Large intestine (tissue), 3 donors: ENCODE measurements around the gene PTGES. TPM values are rescaled to one million over a fixed set of nuclear protein-coding genes. Genes with fewer than 3 reads are reported as not detected.

ENCODE experiments used
- DNase-seq, 2 donors: peaks; one replicate each; pipeline versions ENCODE4 v3.0.0 to v3.0.0-alpha.2; 2013
- H3K27ac ChIP-seq: one replicate; pipeline ENCODE4 v1.5.1; 2013; ENCODE audit warnings: low read length
- H3K27me3 ChIP-seq: 2 replicates; pipeline ENCODE4 v1.6.1; 2013; ENCODE audit warnings: low read length; ENCODE audit not compliant: control insufficient read depth, insufficient read depth
- H3K36me3 ChIP-seq: 2 replicates; pipeline ENCODE4 v1.6.1; 2013; ENCODE audit warnings: low read length; ENCODE audit not compliant: control insufficient read depth, insufficient read depth
- H3K4me1 ChIP-seq: one replicate; pipeline ENCODE4 v1.6.1; 2013; ENCODE audit warnings: low read length; ENCODE audit not compliant: control insufficient read depth, insufficient read depth
- H3K4me3 ChIP-seq: one replicate; pipeline ENCODE4 v1.5.1; 2013; ENCODE audit warnings: low read length
- H3K9me3 ChIP-seq: one replicate; pipeline ENCODE4 v1.6.1; 2013; ENCODE audit warnings: mild to moderate bottlenecking, low read depth, low read length, moderate library complexity; ENCODE audit not compliant: control insufficient read depth
- WGBS: methylation state at CpG from one replicate; pipeline ENCODE4 v1.1.5; 2013; ENCODE audit warnings: low lambda C conversion rate; ENCODE audit not compliant: insufficient coverage; 5-methylcytosine and 5-hydroxymethylcytosine counted together
- polyA plus RNA-seq: library from polyadenylated mRNA; unstranded; fragments of 120-200 nt; gene quantifications from one replicate; pipeline ENCODE4 v1.2.1, GENCODE V29; 2013

Gene PTGES
- polyA plus RNA-seq, 1 donor = 4.9 TPM

DNA sequence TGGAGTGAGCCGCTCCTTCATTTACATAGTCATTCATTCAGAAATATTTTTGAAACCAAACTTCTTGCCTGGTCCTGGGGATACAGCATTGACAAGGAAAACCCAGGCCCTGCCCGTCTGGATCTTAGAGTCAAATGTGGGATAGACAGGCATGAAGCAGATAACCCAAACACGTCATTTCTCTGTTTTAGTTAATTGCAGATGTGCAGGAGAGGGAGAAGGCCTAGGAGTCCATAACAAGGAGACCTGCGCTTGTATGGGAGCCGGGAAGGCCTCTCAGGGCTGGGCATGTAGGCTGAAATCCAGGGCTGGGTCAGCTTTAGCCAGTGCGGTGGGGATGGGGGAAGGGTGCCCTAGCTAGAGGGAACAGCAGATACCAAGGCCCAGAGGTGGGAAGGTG lies 44.0 kb downstream of the PTGES start:
- no peak for DNase-seq
- Histone ChIP-seq H3K4me1 (no peaks in the 10 kb centered on the region), H3K27ac (no peak overlapping the region), H3K36me3 (no peaks in the 10 kb centered on the region), H3K9me3 (no peaks in the 10 kb centered on the region), H3K4me3 (no peak overlapping the region), H3K27me3 (peaks cover 13% of the 10 kb centered on the region)
- WGBS = no CpG with 5 or more reads among the region's 6 CpGs

DNA sequence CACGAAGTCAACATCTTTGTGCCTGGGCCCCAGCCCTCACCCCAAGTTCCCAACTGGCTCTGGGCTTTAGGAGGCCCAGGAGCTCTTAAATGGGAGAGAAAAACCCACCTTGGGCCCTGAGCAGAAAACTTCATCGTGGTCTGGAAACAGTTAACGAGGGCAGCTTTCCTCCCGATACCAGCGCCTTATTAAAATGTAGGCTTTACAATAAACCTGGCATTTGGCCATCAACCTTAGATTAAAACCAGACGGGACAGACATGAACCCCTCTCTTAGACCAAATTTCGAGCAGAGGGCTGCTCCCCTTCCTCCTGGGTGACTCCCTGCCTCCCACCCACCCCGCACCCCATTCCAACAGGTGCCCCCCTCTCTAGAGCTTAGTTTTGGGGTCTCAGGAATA lies 48.0 kb downstream of the PTGES start:
- DNase-seq = no peak
- Histone ChIP-seq H3K4me1 (peaks cover 6% of the 10 kb centered on the region), H3K27ac (no peak overlapping the region), H3K4me3 (no peak overlapping the region), H3K9me3 (no peaks in the 10 kb centered on the region), H3K27me3 (peaks cover 7% of the 10 kb centered on the region), H3K36me3 (no peaks in the 10 kb centered on the region)
- no CpG with 5 or more reads among the region's 8 CpGs for WGBS

DNA sequence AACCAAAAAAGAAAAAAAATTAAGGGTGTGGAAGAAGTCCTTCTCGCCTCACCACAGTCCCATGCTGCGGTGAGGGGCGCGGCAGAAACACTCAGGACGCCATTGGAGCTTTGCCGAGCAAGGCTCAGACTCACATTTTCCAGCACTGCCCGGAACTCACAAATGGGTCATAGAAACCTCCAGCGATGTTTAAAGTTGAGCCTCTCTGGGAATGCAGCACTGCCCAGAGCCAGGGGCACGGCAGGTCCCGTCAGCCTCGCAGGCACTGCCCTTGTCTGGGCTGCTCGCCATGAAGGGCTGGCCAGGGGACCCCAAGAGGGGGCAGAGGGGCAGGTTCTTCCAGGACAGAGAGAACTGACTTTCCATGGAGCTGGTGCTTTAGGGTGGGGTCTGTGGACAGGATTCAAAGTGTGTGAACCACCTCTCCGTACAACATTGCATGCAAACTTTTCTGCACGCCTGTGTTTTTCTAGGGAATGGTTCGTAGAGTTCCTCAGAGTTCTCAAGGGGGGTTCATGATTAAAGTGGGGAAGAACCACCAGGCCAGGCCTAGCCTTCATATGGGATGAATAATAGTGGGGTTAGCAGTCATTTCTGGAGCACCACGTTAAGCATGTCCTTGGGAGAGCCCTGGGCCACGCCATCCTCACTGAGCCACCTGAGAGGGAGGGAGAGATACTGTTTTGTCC lies 49.0 kb downstream of the PTGES start:
- H3K27me3 ChIP-seq = peaks cover 13% of the 10 kb centered on the region
- no peak overlapping the region for H3K4me3 ChIP-seq
- H3K36me3 ChIP-seq = no peaks in the 10 kb centered on the region
- H3K27ac ChIP-seq = no peak overlapping the region
- H3K4me1 ChIP-seq = peaks cover 6% of the 10 kb centered on the region
- H3K9me3 ChIP-seq = no peaks in the 10 kb centered on the region
- WGBS = no CpG with 5 or more reads among the region's 17 CpGs
- DNase-seq = no peak

DNA sequence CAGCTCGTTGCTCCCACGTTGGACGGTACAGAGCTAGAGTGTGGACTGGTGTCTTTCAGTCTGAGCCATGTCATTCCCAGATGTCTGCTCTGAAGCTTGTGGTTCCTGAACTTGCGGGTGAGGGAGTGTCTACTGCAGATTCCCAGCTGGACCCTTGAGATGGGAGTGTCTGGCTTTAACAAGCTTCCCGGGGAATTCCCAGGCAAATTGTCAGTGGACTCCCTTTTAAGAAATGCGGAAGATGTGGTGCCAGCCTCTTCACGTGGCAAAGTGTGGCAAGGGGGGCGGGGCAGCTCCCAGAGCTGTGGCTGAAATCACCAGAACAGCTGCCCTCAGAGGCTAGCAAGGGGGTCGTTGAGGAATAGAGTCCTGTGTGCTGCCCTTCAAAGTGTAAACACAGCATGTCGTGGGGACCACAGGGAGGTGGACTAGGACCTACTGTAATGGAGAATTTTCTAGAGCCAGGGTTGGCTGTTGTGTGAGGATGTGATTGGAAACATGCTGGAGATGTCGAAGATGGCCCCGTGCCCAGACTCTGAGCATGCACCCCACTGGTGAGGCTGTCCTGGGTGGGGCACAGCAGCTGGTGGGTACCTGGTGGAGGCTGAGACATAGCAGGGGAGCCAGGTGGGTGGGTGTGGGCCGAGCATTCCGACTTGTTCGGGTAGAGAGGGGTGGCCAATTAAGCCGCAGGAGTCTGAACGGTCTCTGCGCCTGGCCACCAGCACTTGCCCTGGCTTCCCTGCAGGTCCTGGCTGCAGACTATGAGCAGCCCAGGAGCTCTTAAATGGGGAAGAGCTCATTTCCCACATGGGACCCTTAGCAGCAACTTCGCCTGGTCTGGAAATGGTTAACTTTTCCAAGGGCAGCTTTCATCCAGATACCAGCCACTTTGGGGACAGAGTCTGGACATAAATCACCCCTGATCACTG lies 50.0 kb downstream of the PTGES start:
- Histone ChIP-seq H3K27me3 (peaks cover 23% of the 10 kb centered on the region), H3K9me3 (no peaks in the 10 kb centered on the region), H3K4me1 (peaks cover 7% of the 10 kb centered on the region), H3K36me3 (no peaks in the 10 kb centered on the region), H3K4me3 (no peak overlapping the region), H3K27ac (no peak overlapping the region)
- WGBS = no CpG with 5 or more reads among the region's 19 CpGs
- peak; percentile 73 to 77 for DNase-seq

DNA sequence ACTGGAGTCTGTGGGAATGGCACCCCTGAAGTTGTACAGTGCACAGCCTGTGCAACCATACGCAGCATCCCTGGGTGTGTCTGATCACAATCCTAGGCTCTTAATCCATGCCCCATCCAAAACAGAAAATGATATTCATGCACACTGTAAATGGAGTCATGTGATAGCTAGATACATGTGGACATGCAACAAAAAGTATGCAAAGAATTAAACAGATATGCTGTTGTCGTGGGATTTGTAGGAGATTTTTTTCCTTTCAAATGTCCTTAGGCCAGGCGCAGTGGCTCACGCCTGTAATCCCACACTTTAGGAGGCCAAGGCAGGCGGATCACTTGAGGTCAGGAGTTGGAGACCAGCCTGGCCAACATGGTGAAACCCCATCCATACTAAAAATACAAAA lies 51.3 kb downstream of the PTGES start:
- Histone ChIP-seq H3K4me1 (peaks cover 13% of the 10 kb centered on the region), H3K27me3 (peaks cover 33% of the 10 kb centered on the region), H3K9me3 (no peaks in the 10 kb centered on the region), H3K36me3 (no peaks in the 10 kb centered on the region), H3K27ac (no peak overlapping the region), H3K4me3 (no peak overlapping the region)
- WGBS = no CpG with 5 or more reads among the region's 5 CpGs
- DNase-seq = no peak

DNA sequence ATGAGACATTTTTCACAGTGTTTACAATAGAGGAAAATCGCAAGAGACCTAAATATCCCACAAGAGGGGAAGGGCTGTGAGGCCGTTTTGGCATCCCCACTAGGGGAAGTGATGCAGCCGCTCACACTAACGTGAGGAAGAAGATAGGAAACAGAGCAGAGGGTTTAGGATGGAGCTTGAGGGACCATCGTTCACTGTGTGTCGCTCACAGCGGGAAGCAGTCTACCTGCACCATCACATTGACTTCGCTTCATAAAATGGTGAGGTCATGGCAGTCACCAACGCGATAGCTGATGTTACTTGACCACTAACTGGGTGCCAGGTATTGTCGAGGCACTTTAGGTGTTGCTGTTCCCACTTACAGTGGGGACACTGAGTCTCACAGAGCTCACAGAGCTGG lies 51.8 kb downstream of the PTGES start:
- Histone ChIP-seq H3K9me3 (no peaks in the 10 kb centered on the region), H3K4me1 (peaks cover 13% of the 10 kb centered on the region), H3K36me3 (no peaks in the 10 kb centered on the region), H3K27ac (no peak overlapping the region), H3K27me3 (peaks cover 38% of the 10 kb centered on the region), H3K4me3 (no peak overlapping the region)
- DNase-seq = no peak
- WGBS = 53% methylated on average over 3 of the region's 11 CpGs

DNA sequence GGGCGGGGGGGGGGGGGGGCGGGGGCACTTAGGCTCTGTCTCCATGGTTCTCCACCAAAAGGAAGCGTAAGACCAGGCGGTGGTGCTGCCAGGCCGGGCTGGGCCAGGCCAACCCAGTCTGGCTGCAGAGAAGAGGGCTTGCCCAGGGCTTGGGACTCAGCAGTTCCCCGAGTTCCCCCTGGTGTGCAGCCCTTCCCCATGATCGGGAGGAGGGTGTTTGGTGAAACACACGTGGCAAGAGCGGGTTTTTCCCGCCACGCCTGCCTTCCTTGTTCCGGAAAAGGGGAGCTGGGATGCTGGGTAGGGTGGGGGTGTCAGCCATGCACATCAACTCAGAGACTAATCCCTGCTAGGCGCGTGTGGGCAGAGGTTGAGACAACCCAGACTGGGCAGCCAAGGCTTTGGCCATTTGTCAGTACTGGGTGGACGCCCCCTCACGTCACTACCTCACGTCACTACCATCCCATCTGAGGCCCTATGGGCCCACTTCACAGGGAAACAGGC lies 54.5 kb downstream of the PTGES start:
- WGBS = no CpG with 5 or more reads among the region's 17 CpGs
- no peak for DNase-seq
- Histone ChIP-seq H3K9me3 (no peaks in the 10 kb centered on the region), H3K4me3 (no peak overlapping the region), H3K4me1 (peaks cover 13% of the 10 kb centered on the region), H3K27ac (no peak overlapping the region), H3K27me3 (peaks cover 50% of the 10 kb centered on the region), H3K36me3 (no peaks in the 10 kb centered on the region)

DNA sequence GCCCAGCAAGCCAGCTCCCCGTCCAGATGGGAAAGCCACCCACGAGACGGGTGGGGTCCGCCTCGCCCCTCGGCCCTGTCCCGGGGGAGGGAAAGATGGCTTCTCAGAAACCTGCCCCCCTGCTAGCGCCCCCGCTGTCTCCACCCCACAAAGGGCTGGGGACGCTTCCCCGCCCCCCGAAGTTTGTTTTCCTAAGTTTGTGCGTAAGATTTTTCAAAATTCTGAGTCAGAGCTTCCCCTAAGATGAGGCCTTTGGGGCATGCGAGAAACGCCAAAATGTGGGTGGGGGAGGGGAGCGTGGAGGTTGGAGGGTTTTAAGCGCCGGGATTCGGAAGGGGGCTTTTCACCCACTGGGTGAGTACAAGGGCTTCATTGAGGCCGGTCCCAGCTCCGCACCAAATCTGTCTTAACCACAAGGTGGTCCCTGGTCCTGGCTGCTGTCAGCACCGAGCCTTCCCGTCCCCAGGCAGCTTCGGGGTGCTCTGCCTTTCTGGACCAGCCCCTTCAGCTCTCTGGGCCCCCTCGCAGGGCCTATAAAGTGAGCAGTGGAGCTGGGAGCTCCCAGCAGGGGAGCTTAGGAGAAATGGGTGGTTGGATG lies 55.1 kb downstream of the PTGES start:
- no peak overlapping the region for H3K27ac ChIP-seq
- H3K4me1 ChIP-seq = peaks cover 8% of the 10 kb centered on the region
- no CpG with 5 or more reads among the region's 25 CpGs for WGBS
- H3K4me3 ChIP-seq = peak overlapping the region; percentile 21
- peaks cover 46% of the 10 kb centered on the region for H3K27me3 ChIP-seq
- DNase-seq = peak in 1 of 2 donors; percentile 9
- H3K9me3 ChIP-seq = no peaks in the 10 kb centered on the region
- no peaks in the 10 kb centered on the region for H3K36me3 ChIP-seq

DNA sequence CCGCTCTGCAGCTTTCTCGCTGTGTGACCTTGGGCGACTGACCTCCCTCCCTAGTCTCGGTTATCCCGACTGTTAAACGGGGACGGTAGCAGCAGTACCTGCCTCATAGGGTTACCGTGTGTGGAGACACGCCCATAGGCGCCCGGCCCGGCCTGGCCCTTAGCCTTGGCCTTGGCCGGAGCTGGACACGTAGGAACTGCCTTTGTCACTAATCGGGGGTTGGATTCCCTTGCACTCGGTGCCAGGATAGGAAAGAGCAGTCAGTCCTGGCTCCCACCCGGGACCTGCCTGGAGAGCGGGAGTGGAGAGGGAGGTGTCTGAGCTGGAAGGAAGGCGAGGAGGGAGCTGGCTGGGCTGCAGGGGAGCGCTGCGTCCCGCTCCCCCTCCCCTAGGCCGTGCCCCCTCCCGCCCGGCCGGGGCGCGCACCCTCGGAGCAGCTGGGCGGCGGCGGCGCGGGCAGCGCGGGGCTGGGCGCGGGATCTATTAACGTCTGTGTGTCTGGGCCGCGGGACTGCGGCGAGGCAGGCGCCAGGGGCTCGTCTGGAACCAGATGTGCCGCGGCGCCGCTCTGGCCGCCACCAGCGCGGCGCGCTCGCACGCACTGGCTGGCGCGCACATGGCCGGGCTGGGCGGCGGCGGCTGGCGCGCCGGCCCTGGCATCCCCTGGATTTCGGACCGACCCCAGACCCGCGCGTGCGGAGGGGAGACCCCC lies 55.7 kb downstream of the PTGES start:
- peaks cover 44% of the 10 kb centered on the region for H3K27me3 ChIP-seq
- H3K4me3 ChIP-seq = peak overlapping the region; percentile 21
- no peaks in the 10 kb centered on the region for H3K36me3 ChIP-seq
- H3K9me3 ChIP-seq = no peaks in the 10 kb centered on the region
- no CpG with 5 or more reads among the region's 71 CpGs for WGBS
- no peak overlapping the region for H3K27ac ChIP-seq
- DNase-seq = peak; percentile 27 to 44
- H3K4me1 ChIP-seq = peaks cover 7% of the 10 kb centered on the region

DNA sequence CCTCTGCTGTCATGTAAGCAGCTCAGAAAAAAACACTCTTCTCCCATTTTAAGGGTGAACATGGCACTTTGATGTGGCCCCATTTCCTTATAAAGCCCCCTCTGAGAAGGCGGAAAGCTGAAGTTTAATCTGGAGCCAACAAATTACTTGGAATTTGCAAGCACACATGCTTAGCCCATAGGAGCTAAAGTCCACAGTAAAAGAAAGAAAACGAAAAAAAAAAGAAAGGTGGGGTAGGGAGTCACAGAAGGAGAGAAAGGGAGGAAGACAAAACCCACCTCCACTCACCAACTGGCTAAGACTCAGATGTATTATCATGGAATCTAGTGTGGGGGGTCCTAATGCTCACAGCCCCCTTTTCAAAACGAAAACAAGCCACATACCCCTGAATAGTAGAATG lies 57.0 kb downstream of the PTGES start:
- 14% methylated on average over 2 of the region's 3 CpGs for WGBS
- Histone ChIP-seq H3K27ac (no peak overlapping the region), H3K36me3 (no peaks in the 10 kb centered on the region)

More for the DNA sequence above, 57.0 kb downstream of the PTGES start:
- Histone ChIP-seq H3K9me3 (no peaks in the 10 kb centered on the region), H3K4me1 (peaks cover 7% of the 10 kb centered on the region), H3K27me3 (peaks cover 44% of the 10 kb centered on the region), H3K4me3 (no peak overlapping the region)
- DNase-seq = peak in 1 of 2 donors; percentile 31
